M059J (cell line): ENCODE measurements around the gene ABHD5. TPM values are rescaled to one million over a fixed set of nuclear protein-coding genes. Genes with fewer than 3 reads are reported as not detected.

Experiments used
- DNase-seq: peaks from one replicate; pipeline ENCODE4 v3.0.0-alpha.2; 2012; ENCODE audit warnings: low read depth
- total RNA-seq: library from RNA; depleted of rRNA; stranded (reverse); fragments of >200 nt; shearing (Covaris generic); gene quantifications from 2 replicates; pipeline ENCODE4 v1.2.3, GENCODE V29; 2014

The ABHD5 gene
- total RNA-seq, 1 experiment from 2014 or later: 22.2 TPM

GRCh38 chr3:43755516-43756200 lies 64.9 kb downstream of the ABHD5 start:
- DNase-seq: no peak

DNA sequence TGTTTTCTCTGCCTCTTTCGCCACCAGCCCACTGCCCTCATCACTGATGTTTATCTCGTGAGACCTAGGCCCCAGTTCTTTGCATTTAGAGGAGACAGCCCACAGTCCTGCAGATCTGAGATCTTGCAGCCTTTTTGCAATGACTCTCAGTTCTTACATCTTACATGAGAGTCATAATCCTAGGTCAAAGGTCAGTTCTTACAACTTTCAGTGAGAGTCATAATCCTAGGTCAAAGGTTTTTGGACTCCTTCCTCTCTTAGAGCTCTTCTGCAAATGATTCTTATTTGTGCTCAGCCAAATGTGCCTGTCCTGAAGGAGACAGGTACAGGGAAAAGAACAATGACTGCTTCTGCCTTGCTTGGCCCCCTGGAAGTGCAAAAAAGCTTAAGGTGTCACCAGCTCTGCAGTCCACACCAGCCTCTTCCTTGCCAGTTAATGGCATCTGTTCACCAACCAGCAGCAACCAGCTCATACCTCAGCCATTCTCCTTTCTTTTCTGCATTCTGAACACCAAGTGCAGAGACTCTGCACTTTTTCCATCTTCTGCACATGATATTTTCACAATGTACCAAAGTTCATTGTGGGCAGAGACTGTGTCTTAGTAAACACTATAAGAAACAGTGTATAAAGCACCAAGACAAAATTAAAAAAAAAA lies 67.1 kb downstream of the ABHD5 start:
- DNase-seq: no peak

DNA sequence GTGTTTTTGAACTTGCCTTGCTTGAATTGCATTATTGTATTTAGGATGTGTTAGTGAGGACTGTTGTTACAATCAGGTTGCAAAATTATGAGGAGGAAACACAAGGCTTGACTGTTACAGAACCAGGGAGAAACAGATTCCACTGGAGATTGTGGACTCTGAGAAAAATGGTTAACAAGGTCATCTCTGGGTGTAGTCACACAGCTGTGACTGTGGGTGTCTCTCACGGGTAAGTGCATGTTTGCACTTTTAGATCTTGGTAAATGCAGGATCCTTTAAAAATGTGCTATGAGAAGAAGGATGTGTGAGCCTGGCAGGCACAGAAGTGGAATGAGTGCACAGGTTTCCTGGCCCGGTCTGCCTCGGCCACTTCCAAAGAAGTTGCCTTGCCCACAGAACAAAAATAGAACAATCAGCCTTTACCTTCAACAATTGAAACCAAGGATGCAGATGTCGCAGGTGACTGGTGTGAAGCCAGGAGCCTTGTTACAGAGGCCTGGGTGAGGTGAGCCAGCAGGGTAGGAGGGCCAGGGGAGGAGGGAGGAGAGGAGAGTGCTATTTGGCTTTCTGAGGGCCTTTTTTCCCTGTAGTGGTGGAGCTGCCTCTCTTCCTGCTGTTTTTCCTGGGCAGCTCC lies 68.0 kb downstream of the ABHD5 start:
- DNase-seq: peak; percentile 24

DNA sequence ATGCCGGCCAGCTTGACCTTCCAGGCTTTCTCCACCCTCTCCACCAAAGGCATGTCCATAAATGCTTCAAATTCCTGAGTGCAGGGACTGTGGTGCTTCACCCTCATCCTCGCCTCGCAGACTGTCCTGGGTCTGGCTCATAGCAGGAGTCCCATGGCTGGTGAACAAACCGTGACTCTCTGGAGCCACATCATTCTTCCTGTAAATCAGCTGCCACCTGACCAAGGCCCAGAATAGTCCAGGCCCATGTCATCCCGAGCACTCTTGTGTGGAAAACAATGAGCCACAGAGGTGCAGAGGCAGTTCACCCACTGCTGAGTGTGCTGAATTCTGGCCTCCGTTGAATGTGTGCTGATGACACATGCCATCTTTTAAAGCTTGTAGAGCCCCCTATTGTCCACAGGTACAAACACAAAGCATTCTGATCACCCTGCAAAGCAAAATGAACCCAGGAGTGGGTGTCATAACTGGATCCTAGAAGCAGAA lies 68.6 kb downstream of the ABHD5 start:
- DNase-seq: peak; percentile 89

DNA sequence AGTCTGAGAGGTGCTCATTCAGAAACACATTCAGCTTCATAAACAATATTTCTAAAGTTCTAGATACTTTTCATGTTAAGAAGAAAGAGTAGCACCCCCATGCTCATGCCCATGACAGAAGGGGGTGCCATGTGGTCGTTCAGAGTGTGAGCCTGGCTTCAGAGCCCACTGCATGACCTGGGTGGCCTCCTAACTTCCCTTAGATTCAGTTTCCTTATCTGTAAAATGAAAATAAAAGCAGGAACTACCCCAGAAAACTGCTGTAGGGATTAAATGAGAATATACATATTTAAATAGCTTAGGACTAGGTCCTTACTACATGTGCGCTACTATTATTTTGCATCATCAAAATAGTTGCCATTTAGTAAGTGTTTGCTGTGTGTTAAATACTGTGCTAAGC lies 69.2 kb downstream of the ABHD5 start:
- DNase-seq: no peak

GRCh38 chr3:43760938-43761337 lies 70.2 kb downstream of the ABHD5 start:
- no peak for DNase-seq

- DNase-seq: no peak
Measured at GRCh38 chr3:43762451-43762850, 71.7 kb downstream of the ABHD5 start.

- no peak for DNase-seq
Measured at GRCh38 chr3:43764056-43764455, 73.3 kb downstream of the ABHD5 start.

DNA sequence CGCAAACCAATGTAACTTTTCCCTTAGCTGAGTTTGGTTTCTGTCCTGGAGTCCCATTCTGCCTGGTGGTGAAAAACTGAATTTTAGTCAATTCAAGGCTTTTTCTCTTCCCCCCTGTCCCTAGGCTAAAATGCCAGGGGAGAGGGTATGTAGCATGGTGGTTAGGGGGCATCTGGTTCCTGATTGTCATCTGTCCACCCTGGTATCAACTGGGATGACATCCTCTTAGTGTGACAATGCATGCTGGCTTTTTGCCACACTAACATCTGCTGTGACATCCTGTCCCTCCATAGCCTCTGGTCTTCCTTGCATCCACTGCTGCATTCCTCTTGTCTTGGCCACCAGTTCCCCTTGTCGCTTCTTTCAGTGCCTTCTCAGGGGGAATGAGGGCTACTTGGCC lies 73.7 kb downstream of the ABHD5 start:
- no peak for DNase-seq

GRCh38 chr3:43765521-43765971 lies 74.8 kb downstream of the ABHD5 start:
- peak; percentile 34 for DNase-seq

- peak; percentile 83 for DNase-seq
Measured at GRCh38 chr3:43766672-43767465, 76.1 kb downstream of the ABHD5 start.

GRCh38 chr3:43768381-43768973 lies 77.7 kb downstream of the ABHD5 start:
- peak; percentile 38 for DNase-seq

DNA sequence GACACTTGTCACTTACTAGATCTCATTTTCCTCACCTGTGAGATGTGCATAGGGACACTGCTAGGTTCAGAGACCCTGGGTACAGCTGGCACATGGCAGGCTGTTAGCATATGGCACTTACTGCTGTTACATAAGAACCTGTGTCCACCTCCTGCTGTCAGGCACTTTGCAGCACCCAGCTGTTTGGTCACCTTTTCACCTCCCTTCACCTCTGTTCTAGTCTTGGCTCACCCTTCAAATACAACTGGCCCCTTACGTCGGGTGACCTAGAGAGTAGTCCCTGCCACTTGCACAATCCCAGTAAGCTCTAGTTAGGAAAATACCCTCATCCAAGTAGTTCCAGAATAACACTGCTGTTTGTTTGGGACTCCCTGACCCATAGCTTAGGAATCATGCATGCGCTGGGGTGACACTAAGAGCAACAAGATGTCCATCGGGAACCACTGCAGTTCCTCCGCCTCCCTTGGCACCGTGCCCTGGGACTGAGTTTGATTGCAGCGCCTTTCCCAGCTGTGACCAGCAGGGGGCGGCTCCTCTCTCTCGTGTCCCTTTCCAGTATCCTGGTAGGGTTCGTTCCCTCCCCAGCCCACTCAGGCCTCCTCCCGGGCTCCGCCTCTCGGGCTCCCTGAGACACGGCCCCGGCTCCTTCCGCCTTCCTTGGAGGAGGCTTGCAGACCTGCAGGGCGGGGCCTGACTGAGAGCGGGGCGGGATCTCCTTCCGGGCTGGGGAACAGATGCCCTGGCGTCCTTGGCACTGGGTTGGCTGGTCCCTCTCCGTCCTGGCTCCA lies 78.6 kb downstream of the ABHD5 start:
- DNase-seq: peak; percentile 97

DNA sequence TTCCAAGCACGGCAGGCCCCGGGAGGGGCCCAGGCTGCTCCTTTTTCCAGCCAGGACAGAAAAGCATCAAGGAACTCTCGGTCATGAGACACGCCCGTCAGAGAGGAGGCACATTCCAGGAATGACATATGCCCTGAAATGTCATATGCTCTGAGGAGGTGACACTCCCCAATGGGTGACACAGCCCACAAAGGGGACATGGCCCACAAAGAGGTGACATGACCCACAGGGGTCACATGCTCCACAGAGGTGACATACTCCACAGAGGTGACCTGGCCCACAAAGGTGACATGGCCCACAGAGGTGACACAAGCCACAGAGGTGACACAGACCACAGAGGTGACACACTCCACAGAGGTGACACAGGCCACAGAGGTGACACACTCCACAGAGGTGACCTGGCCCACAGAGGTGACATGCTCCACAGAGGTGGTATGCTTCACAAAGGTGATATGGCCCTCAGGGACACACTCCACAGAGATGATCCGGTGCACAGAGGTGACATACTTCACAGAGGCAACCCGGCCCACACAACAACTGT lies 79.2 kb downstream of the ABHD5 start:
- no peak for DNase-seq

DNA sequence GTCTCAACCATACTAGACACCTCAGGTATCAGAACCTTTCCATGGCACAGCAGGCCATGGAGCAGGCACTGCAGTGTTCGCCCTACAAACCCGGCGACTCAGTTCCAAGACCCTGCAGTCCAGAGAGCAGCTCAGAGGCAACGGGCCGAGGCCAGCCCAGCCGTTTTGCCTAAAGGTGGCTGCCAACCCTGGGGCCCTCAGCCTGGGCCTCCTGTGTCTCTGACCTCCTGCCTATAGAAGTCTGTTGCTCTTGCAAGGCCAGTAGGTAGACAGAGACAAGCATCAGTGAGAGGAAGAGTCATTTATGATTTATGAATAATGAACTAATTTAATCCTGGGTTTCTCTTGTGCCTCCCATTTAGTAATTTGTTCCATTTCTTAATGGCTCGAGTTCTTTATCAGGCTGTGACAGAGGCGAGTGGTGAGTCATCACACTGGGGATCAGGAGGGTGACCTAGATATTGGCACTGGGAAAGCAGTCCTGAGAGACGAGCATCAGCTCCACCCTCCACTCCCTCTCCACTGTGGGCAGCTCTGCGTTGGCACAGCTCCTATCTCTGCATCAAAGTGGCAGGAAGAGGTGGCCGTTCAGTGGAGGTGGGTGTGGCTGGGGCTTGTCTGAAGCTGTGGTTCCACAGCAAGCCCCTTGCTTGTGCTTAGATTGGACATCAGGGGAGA lies 79.8 kb downstream of the ABHD5 start:
- peak; percentile 87 for DNase-seq

DNA sequence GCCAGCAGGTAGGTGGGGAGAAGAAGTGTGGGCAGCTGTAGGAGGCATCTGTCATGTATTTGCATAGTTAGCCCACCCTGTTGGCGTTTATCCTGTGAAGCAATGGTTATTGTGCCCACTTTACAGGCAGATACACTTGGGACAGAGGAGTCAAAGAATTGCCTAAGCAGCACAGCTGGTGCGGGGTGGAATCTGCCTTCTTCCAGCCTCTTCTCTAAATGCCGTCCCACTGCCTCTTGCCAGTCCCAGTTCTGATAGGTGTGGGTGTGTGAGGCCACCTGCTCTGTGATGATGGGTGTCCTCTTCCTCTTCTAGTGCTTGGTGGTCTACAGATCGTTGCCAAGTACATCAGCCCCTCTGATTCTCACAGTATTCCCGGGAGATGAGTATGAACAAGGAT lies 80.9 kb downstream of the ABHD5 start:
- DNase-seq: no peak

DNA sequence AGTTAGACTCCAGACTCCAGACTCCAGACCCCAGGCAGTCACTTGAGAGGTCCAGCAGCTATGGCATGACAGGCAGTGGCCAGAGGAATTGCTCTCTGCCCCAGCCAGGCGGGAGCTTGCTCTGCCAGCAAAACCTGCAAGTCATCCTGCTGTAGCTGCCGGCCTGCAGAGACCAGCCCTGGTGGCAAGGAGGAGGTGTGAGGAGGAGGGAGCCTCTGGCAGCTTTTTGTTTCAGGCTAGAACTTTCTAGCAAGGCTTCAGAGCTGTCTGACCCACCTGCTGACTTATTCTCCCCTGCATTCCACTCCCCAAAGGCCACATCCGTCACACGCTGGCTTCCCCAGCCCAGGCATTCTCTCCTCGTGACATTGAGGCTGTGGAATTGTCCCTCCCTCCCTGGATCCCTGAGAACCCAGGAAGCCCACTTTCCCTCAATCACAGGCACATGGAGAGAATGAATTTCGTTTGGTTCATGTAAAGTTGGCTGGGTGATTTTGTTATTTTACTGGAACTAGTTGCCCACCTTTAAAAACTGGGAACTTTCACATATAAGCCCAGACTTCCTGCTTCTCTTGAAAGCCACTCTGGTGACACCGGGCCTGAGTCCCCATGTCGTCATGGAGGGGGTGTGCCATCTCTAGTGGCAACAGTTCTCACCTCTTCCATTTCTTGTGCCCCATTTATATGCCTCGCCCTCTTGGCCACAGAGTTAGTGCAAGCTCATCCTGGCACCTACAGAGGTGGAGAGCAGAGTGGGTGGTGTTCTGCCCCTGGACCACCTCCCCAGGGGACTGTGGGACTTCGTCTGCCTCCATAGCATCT lies 82.7 kb downstream of the ABHD5 start:
- no peak for DNase-seq

GRCh38 chr3:43774799-43775198 lies 84.1 kb downstream of the ABHD5 start:
- no peak for DNase-seq

- no peak for DNase-seq
Measured at GRCh38 chr3:43776101-43776500, 85.4 kb downstream of the ABHD5 start.
